ENCODE results near the gene PATJ.

The PATJ gene

GRCh38 chr1:62227496-62227895 lies 485.2 kb downstream of the PATJ start:
- no peak overlapping the region for H3K4me3 ChIP-seq (ENCODE audit: low read depth, low read length)
- no peak for DNase-seq (ENCODE audit: low read depth)
- TF ChIP-seq CTCF (conservative IDR thresholded peaks at IDR 0.05; ENCODE audit: low read depth, low read length) = no peak

Data from choroid plexus epithelial cell (primary cell).